Measurements from ENCODE around the gene CADPS. TPM values are rescaled to one million over a fixed set of nuclear protein-coding genes. Genes with fewer than 3 reads are reported as not detected.

CADPS gene
- total RNA-seq, 4 donors from 2014 or later: 1.0 to 8.1 (median 2.0) TPM

GRCh38 chr3:62373215-62373614 is 502.0 kb downstream of the CADPS start, which contains the start of gene FEZF2:
Gene FEZF2, minus strand, starts transcription at chr3:62373550. Its CDS starts 682 bp downstream, at chr3:62372868.
- intact Hi-C loops (cut with DNase I): no loop called here
- Histone ChIP-seq H3K36me3 (no peaks in the 10 kb centered on the region), H3K4me1 (peaks cover 18 to 74% (median 64%) of the 10 kb centered on the region in 4 donors), H3K27me3 (peaks cover 0 to 100% (median 58%) of the 10 kb centered on the region in 4 donors), H3K27ac (replicated peaks in 1 of 4) (no peak within 1 kb of the TSS), H3K9me3 (no peaks in the 10 kb centered on the region), H3K4me3 (peak within 1 kb of the TSS; percentile 20 to 35 (median 34))
- WGBS: 1% methylated on average over 17 of the region's 28 CpGs
- TF ChIP-seq EP300 (IDR thresholded peaks at IDR 0.05): no peak
- no peak for TF ChIP-seq CTCF (IDR thresholded peaks at IDR 0.05)
- TF ChIP-seq POLR2A (IDR thresholded peaks at IDR 0.05; ENCODE audit: low read depth): no peak
- no peak for TF ChIP-seq POLR2AphosphoS5 (IDR thresholded peaks at IDR 0.05)
- no peak for DNase-seq (ENCODE audit: extremely low spot score)

- Histone ChIP-seq H3K36me3 (no peaks in the 10 kb centered on the region), H3K27ac (replicated peaks in 1 of 4) (no peak overlapping the region), H3K4me3 (peak overlapping the region in 3 of 4 donors; percentile 12 to 28 (median 23)), H3K9me3 (no peaks in the 10 kb centered on the region), H3K27me3 (peaks cover 0 to 100% (median 63%) of the 10 kb centered on the region in 4 donors), H3K4me1 (peaks cover 20 to 78% (median 63%) of the 10 kb centered on the region in 4 donors)
- intact Hi-C loops (cut with DNase I): no loop called here
- no peak for TF ChIP-seq POLR2AphosphoS5 (IDR thresholded peaks at IDR 0.05)
- TF ChIP-seq CTCF (IDR thresholded peaks at IDR 0.05): no peak
- TF ChIP-seq EP300 (IDR thresholded peaks at IDR 0.05): no peak
- no peak for TF ChIP-seq POLR2A (IDR thresholded peaks at IDR 0.05; ENCODE audit: low read depth)
- no peak for DNase-seq (ENCODE audit: extremely low spot score)
- whole genome bisulfite sequencing: 2% methylated on average over 23 of the region's 30 CpGs
These were observed 502.6 kb downstream of the CADPS start for GRCh38 chr3:62372621-62373041.

- WGBS: under 1% methylated on average over 26 of the region's 66 CpGs
- intact Hi-C loops (cut with DNase I): no loop called here
- TF ChIP-seq POLR2AphosphoS5 (IDR thresholded peaks at IDR 0.05) (no peak), CTCF (IDR thresholded peaks at IDR 0.05) (no peak), EP300 (IDR thresholded peaks at IDR 0.05) (no peak), POLR2A (IDR thresholded peaks at IDR 0.05; ENCODE audit: low read depth) (no peak)
- Histone ChIP-seq H3K4me3 (peak overlapping the region in 3 of 4 donors; percentile 12 to 28 (median 23)), H3K27ac (replicated peaks in 1 of 4) (no peak overlapping the region), H3K4me1 (peaks cover 20 to 76% (median 62%) of the 10 kb centered on the region in 4 donors), H3K27me3 (peaks cover 0 to 100% (median 63%) of the 10 kb centered on the region in 4 donors), H3K9me3 (no peaks in the 10 kb centered on the region), H3K36me3 (no peaks in the 10 kb centered on the region)
- no peak for DNase-seq (ENCODE audit: extremely low spot score)
These were observed 503.3 kb downstream of the CADPS start for GRCh38 chr3:62371720-62372591.

- no peak overlapping the region for H3K27ac ChIP-seq (replicated peaks in 1 of 4)
- no peaks in the 10 kb centered on the region for H3K9me3 ChIP-seq
- no peak overlapping the region for H3K4me3 ChIP-seq
- DNase-seq (ENCODE audit: extremely low spot score): no peak
- peaks cover 20 to 75% (median 60%) of the 10 kb centered on the region in 4 donors for H3K4me1 ChIP-seq
- peaks cover 0 to 100% (median 65%) of the 10 kb centered on the region in 4 donors for H3K27me3 ChIP-seq
- intact Hi-C loops (cut with DNase I): no loop called here
- 5% methylated on average over 29 of the region's 49 CpGs for WGBS
- TF ChIP-seq POLR2A (IDR thresholded peaks at IDR 0.05; ENCODE audit: low read depth) (no peak), EP300 (IDR thresholded peaks at IDR 0.05) (no peak), CTCF (IDR thresholded peaks at IDR 0.05) (no peak), POLR2AphosphoS5 (IDR thresholded peaks at IDR 0.05) (no peak)
- H3K36me3 ChIP-seq: no peaks in the 10 kb centered on the region
These were observed 504.1 kb downstream of the CADPS start for GRCh38 chr3:62370858-62371719.
